Neural cell (in vitro differentiated cells): ENCODE results near the gene NMB. TPM values are rescaled to one million over a fixed set of nuclear protein-coding genes. Genes with fewer than 3 reads are reported as not detected.

ENCODE experiments used
- H2AFZ ChIP-seq: fragments of 200-600, 300-800 bp; sonication (generic), shearing (Covaris generic); 2 replicates; pipeline ENCODE4 v1.6.0; 2014; ENCODE audit warnings: low read depth, mild to moderate bottlenecking, antibody characterized with exemption, low read length, moderate library complexity
- H3F3A ChIP-seq: fragments of 200-600 bp; shearing (Covaris generic); 2 replicates; pipeline ENCODE4 v1.6.1; 2016; ENCODE audit warnings: mild to moderate bottlenecking, moderate library complexity, mixed read lengths, antibody characterized with exemption, low read length; ENCODE audit not compliant: insufficient read depth, poor library complexity, severe bottlenecking
- H3K27ac ChIP-seq: fragments of 200-600, 300-800 bp; sonication (generic), shearing (Covaris generic); 2 replicates; pipeline ENCODE4 v1.5.1; 2014; ENCODE audit warnings: mild to moderate bottlenecking, low read length, moderate library complexity
- H3K27me3 ChIP-seq: fragments of 300-800, 200-600 bp; sonication (generic), shearing (Covaris generic); 2 replicates; pipeline ENCODE4 v1.6.0; 2014; ENCODE audit warnings: mild to moderate bottlenecking, low read depth, low read length, moderate library complexity; ENCODE audit not compliant: insufficient read depth
- H3K36me3 ChIP-seq: fragments of 300-800, 200-600 bp; sonication (generic), shearing (Covaris generic); 2 replicates; pipeline ENCODE4 v1.5.1; 2014; ENCODE audit warnings: mild to moderate bottlenecking, antibody characterized with exemption, low read length, moderate library complexity; ENCODE audit not compliant: insufficient read depth
- H3K4me2 ChIP-seq: fragments of 300-800, 200-600 bp; sonication (generic), shearing (Covaris generic); 2 replicates; pipeline ENCODE4 v1.6.0; 2014; ENCODE audit warnings: mild to moderate bottlenecking, low read length
- H3K4me3 ChIP-seq: fragments of 300-800, 200-600 bp; sonication (generic), shearing (Covaris generic); 2 replicates; pipeline ENCODE4 v1.5.1; 2014; ENCODE audit warnings: mild to moderate bottlenecking, low read length, moderate library complexity
- H3K79me2 ChIP-seq: fragments of 200-600 bp; shearing (Covaris generic); replicated peaks from 2 replicates; pipeline ENCODE4 v1.6.0; 2014; ENCODE audit warnings: mild to moderate bottlenecking, low read length, moderate library complexity; ENCODE audit not compliant: insufficient read depth
- H3K9ac ChIP-seq: fragments of 300-800, 200-600 bp; sonication (generic), shearing (Covaris generic); 2 replicates; pipeline ENCODE4 v1.6.1; 2016; ENCODE audit warnings: mild to moderate bottlenecking, low read length, mixed read lengths
- H3K9me2 ChIP-seq: fragments of 200-600 bp; shearing (Covaris generic); 2 replicates; pipeline ENCODE4 v1.6.1; 2016; ENCODE audit warnings: mild to moderate bottlenecking, low read length, mixed read lengths; ENCODE audit not compliant: insufficient read depth
- H3K9me3 ChIP-seq: fragments of 200-600, 300-800 bp; sonication (generic), shearing (Covaris generic); 2 replicates; pipeline ENCODE4 v1.6.1; 2016; ENCODE audit warnings: mild to moderate bottlenecking, mixed run types, low read length, moderate library complexity, mixed read lengths
- H4K20me1 ChIP-seq: fragments of 200-600 bp; shearing (Covaris generic); 2 replicates; pipeline ENCODE4 v1.6.1; 2016; ENCODE audit warnings: mild to moderate bottlenecking, mixed run types; ENCODE audit not compliant: insufficient read depth
- EP300 ChIP-seq: fragments of 450-650 bp; conservative IDR thresholded peaks from 2 replicates; pipeline ENCODE4 v1.6.1; 2014; ENCODE audit warnings: antibody characterized with exemption, mild to moderate bottlenecking, moderate library complexity; ENCODE audit not compliant: poor library complexity, severe bottlenecking
- EZH2 ChIP-seq: fragments of 200-600, 300-800 bp; shearing (Covaris generic), sonication (generic); IDR thresholded peaks from 2 replicates; pipeline ENCODE4 v1.6.1; 2014; ENCODE audit warnings: antibody characterized with exemption, low read length, borderline replicate concordance, mild to moderate bottlenecking; ENCODE audit not compliant: insufficient read depth, poor library complexity, severe bottlenecking
- MXI1 ChIP-seq: fragments of 450-650 bp; conservative IDR thresholded peaks from 2 replicates; pipeline ENCODE4 v1.6.1; 2014; ENCODE audit warnings: antibody characterized with exemption, mild to moderate bottlenecking; ENCODE audit not compliant: poor library complexity, severe bottlenecking
- POLR2AphosphoS5 ChIP-seq: IDR thresholded peaks from 2 replicates; pipeline ENCODE4 v1.6.1; 2012
- RAD21 ChIP-seq: fragments of 450-650 bp; conservative IDR thresholded peaks from 2 replicates; pipeline ENCODE4 v1.6.1; 2014; ENCODE audit warnings: antibody characterized with exemption, mild to moderate bottlenecking, moderate library complexity
- SMC3 ChIP-seq: fragments of 450-650 bp; conservative IDR thresholded peaks from 2 replicates; pipeline ENCODE4 v1.6.1; 2014; ENCODE audit warnings: antibody characterized with exemption, mild to moderate bottlenecking, moderate library complexity; ENCODE audit not compliant: poor library complexity
- TAF1 ChIP-seq: IDR thresholded peaks from 2 replicates; pipeline ENCODE4 v1.6.1; 2012; ENCODE audit warnings: low read depth
- polyA plus RNA-seq: library from polyadenylated mRNA; depleted of rRNA; stranded (reverse); fragments of >200 nt; gene quantifications from 2 replicates; pipeline ENCODE4 v1.2.3, GENCODE V29; 2014
- TF ChIP-seq, protein P1 (sequence below): fragments of 450-650 bp; IDR thresholded peaks from 2 replicates; pipeline ENCODE4 v1.5.1; 2014; ENCODE audit warnings: antibody characterized with exemption, mild to moderate bottlenecking, moderate library complexity; ENCODE audit not compliant: poor library complexity, severe bottlenecking
- TF ChIP-seq, protein P2 (sequence below): IDR thresholded peaks from 2 replicates; pipeline ENCODE4 v1.6.1; 2012; ENCODE audit warnings: borderline replicate concordance

NMB gene
- polyA plus RNA-seq, 1 donor from 2014 or later: 3.0 TPM

DNA sequence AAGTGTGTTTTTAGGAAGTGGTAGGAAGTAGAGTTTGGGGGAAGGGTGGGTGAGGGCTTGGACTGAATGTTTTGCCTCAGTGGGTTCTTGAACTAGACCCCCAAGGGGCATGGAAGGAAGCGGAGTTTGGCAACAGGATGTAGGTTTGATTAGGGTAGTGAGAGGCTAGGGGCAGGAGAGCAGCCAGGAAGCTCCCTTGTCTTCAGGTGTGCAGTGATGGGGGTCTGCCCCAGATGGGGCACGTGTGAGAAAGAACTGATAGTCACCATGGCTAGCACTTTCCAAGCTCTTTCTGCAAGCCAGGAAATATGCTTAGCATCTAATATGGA, 52.5 kb downstream of the NMB start:
- H3K4me3 ChIP-seq: peak overlapping the region; percentile 71
- peaks cover 70% of the 10 kb centered on the region for H3K79me2 ChIP-seq
- H3K9me2 ChIP-seq: no peaks in the 10 kb centered on the region
- H3K4me2 ChIP-seq: peak overlapping the region; percentile 8
- H4K20me1 ChIP-seq: peaks cover 18% of the 10 kb centered on the region
- peaks cover 7% of the 10 kb centered on the region for H3K36me3 ChIP-seq
- H3K9ac ChIP-seq: no peak overlapping the region
- no peak overlapping the region for H3K27ac ChIP-seq
- no peaks in the 10 kb centered on the region for H3F3A ChIP-seq
- no peak for TF ChIP-seq MXI1
- TF ChIP-seq POLR2AphosphoS5: no peak
- TF ChIP-seq RAD21: no peak
- TF ChIP-seq, protein P1, sequence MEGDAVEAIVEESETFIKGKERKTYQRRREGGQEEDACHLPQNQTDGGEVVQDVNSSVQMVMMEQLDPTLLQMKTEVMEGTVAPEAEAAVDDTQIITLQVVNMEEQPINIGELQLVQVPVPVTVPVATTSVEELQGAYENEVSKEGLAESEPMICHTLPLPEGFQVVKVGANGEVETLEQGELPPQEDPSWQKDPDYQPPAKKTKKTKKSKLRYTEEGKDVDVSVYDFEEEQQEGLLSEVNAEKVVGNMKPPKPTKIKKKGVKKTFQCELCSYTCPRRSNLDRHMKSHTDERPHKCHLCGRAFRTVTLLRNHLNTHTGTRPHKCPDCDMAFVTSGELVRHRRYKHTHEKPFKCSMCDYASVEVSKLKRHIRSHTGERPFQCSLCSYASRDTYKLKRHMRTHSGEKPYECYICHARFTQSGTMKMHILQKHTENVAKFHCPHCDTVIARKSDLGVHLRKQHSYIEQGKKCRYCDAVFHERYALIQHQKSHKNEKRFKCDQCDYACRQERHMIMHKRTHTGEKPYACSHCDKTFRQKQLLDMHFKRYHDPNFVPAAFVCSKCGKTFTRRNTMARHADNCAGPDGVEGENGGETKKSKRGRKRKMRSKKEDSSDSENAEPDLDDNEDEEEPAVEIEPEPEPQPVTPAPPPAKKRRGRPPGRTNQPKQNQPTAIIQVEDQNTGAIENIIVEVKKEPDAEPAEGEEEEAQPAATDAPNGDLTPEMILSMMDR: no peak
- no peak for TF ChIP-seq SMC3
- no peak for TF ChIP-seq TAF1
- no peak for TF ChIP-seq EZH2
- TF ChIP-seq EP300: no peak
- TF ChIP-seq, protein P2, sequence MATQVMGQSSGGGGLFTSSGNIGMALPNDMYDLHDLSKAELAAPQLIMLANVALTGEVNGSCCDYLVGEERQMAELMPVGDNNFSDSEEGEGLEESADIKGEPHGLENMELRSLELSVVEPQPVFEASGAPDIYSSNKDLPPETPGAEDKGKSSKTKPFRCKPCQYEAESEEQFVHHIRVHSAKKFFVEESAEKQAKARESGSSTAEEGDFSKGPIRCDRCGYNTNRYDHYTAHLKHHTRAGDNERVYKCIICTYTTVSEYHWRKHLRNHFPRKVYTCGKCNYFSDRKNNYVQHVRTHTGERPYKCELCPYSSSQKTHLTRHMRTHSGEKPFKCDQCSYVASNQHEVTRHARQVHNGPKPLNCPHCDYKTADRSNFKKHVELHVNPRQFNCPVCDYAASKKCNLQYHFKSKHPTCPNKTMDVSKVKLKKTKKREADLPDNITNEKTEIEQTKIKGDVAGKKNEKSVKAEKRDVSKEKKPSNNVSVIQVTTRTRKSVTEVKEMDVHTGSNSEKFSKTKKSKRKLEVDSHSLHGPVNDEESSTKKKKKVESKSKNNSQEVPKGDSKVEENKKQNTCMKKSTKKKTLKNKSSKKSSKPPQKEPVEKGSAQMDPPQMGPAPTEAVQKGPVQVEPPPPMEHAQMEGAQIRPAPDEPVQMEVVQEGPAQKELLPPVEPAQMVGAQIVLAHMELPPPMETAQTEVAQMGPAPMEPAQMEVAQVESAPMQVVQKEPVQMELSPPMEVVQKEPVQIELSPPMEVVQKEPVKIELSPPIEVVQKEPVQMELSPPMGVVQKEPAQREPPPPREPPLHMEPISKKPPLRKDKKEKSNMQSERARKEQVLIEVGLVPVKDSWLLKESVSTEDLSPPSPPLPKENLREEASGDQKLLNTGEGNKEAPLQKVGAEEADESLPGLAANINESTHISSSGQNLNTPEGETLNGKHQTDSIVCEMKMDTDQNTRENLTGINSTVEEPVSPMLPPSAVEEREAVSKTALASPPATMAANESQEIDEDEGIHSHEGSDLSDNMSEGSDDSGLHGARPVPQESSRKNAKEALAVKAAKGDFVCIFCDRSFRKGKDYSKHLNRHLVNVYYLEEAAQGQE: no peak
- no peaks in the 10 kb centered on the region for H3K9me3 ChIP-seq
- H3K27me3 ChIP-seq: no peaks in the 10 kb centered on the region
- H2AFZ ChIP-seq: no peak overlapping the region

Other genes with a start within 250 kb of the NMB start
- 29.9 and 55.6 TPM in 2 replicates for gene ZSCAN2, start 57.2 kb downstream of the NMB start, polyA plus RNA-seq
- 75.4 and 103 TPM in 2 replicates for gene WDR73, start 3.9 kb downstream of the NMB start, polyA plus RNA-seq
- 135 and 158 TPM in 2 replicates for gene SEC11A, start 57.9 kb upstream of the NMB start, polyA plus RNA-seq
- 3.7 and 3.9 TPM in 2 replicates for gene ZNF592, start 90.4 kb upstream of the NMB start, polyA plus RNA-seq
- 0.24 TPM in 1 of 2 replicates, not detected in the other for gene ALPK3, start 159.2 kb upstream of the NMB start, polyA plus RNA-seq
- gene SLC28A1, start 226.5 kb upstream of the NMB start, polyA plus RNA-seq: not detected in 2 replicates